Right ventricle myocardium superior (tissue), 1 donor: ENCODE measurements around the gene SERPINE2. TPM values are rescaled to one million over a fixed set of nuclear protein-coding genes. Genes with fewer than 3 reads are reported as not detected.

Experiments
- ATAC-seq: fragments of 200-7000 bp; cut with Tn5 transposase; one replicate; pipeline ENCODE4 v1.9.1; 2020; ENCODE audit warnings: mild to moderate bottlenecking; ENCODE audit not compliant: poor library complexity
- DNase-seq: peaks from one replicate; pipeline ENCODE4 v3.0.0-alpha.2; 2020
- intact Hi-C: fragments of 100-400 bp; cut with DNase I; formaldehyde crosslinking; loops from one replicate; pipeline ENCODE4 v1.11.2; 2022
- total RNA-seq: library from RNA; stranded (reverse); fragmentation: NEBNext Ultra II Directional; extraction: Animal tissue kit (Norgen Biotek cat#: 25700); gene quantifications from one replicate; pipeline ENCODE4 v1.2.1, GENCODE V29; 2021
- donor health status: DM: no; HTN: yes; CAD: no; lungs with severe emphysema.

Gene SERPINE2
- total RNA-seq, 1 donor from 2014 or later: 6.0 TPM

DNA sequence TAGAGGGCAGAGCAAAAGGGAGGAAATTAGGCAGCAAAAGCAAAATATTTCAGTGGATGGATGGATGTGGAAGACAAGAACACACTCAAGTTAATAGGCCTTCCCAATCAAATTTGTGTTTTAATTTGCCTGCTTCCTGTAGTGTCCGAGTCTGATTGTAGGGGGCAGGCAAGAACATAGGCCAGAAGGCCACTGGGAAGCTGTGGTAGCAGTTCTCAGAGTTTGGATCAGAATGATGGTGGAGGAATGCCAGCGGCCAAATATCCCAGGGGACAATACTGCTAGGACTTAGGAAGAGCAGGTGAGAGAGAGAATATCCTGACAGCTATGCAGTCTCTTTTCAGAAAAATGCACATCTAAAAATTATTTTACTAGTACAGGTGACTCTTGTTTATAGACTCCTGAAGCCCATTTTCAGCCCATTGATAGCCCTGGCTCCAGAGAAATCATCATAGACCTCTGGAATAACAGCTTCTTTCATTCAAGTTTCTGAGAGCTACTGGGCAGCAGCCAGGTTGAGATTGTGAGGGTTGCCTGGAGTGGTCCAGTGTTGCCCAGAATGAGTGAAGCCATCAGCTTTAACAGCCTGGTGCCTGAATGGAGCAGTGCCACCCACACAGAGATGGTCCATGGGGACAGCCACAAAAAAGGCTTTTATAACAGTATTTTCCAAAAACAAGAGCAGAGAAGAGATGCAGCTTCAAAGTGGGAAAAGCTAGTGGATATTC is 19.1 kb upstream of the SERPINE2 start:
- intact Hi-C loops: no loop called here
- ATAC-seq (no peak), DNase-seq (no peak)

DNA sequence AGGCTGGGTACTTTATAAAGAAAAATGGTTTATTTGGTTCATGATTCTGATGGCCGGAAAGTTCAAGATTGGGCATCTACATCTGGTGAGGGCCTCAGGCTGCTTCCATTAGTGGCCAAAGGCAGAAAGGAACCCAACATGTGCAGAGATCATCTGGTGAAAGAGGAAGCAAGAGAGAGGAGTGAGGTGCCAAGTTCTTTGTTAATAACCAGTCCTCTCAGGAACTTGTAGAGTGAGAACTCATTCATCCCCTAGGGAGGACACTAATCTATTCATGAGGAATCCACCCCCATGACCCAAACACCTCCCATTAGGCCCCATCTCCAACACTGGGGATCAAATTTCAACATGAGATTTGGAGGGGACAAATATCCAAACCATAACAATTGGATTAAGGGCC is 17.8 kb upstream of the SERPINE2 start:
- intact Hi-C loops: no loop called here
- no peak for DNase-seq
- ATAC-seq: no peak

DNA sequence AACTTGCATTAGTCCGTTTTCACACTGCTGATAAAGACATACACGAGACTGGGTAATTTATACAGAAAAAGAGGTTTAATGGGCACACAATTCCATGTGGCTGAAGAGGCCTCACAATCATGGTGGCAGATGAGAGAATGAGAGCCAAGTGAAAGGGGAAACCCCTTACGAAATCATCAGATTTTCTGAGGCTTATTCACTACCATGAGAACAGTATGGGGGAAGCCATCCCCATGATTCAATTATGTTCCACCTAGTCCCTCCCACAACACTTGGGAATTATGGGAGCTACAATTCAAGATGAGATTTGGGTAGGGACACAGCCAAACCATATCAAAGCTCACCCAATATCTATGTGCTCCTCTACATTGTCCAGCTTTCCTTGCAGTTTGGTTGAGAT is 16.0 kb upstream of the SERPINE2 start:
- intact Hi-C loops: no loop called here
- DNase-seq: no peak
- no peak for ATAC-seq

DNA sequence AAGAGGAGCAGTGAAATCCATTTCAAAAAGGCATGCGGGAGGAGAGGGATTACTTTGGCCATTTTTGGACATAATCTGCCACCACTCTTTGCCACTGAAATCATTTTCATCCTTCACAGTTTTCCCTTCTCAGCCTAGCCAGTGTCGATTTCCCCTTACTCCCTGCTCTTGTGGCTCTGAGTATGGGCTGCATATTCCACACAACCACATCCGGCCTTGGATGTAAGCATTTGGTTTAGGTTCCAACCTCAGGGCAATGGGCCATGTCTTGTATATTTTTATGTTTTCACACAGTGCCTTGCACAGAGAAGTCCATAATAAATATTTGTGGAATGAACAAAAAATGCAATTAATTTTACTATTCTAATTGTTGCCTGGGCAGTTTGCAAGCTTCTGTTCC is 7.7 kb upstream of the SERPINE2 start:
- intact Hi-C loops: no loop called here
- no peak for ATAC-seq
- DNase-seq: no peak

DNA sequence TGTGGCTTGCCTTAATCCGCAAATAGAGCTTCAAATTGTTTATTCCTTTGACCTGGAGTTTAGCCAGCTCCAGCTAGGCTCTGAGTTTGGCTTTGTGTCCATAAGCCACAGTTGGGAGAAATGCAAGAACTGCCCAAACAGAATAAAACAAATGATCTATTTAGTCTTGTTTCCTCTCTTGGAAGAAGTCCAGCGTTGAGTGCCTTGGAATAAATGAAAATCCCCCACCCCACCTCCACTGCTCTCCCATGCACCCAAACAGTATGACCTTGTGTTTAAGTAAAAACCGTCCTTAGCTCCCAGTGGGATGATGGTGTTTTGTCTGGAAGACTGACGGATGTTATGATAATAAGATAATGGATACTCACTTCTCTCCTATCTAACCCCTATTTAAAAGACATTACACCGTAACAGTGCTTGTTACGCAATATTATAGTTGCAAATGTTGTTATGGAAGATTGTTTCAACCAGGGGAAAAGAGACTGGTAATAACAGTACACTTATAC is 3.2 kb upstream of the SERPINE2 start:
- no peak for DNase-seq
- intact Hi-C loops: no loop called here
- ATAC-seq: peak; percentile 29

DNA sequence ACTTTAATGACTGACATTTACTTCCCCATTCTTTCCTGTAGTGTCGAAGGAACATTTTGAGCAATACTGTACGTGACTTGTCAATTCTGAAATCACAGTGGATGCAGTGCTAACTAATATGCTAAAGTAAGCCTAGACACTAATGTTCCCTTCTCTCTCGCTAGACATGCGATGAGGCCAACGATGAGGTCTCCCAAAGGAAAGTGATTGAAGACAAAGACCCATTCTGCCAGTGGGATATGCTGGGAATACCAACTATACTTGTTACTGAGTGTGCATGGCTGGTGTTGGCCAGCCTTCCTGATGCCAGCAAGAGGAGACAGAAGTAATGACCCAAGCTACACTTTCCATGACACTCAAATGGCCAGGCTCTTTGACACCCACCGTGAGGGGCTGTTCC is 2.5 kb upstream of the SERPINE2 start:
- DNase-seq (no peak), ATAC-seq (no peak)
- intact Hi-C loops: no loop called here

DNA sequence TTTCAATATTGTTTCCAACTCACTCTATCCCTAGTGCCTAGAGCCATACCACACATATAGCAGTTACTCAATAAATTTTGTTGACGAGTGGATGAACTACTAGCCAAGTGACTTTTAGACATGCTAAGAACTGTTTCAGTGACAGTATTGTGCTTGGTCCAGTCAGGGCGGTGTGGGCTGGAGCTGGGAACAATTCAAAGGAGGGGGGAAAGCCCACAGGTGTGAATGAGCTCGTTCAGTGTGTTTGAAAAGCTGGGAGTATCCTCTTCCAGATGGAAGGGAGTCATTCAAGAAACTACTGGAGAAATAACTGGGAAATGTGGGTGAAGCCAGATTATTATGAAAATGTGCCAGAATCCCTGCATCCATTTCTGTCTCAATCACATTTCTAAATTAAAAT is 1.7 kb upstream of the SERPINE2 start:
- intact Hi-C loops: no loop called here
- DNase-seq: no peak
- no peak for ATAC-seq

DNA sequence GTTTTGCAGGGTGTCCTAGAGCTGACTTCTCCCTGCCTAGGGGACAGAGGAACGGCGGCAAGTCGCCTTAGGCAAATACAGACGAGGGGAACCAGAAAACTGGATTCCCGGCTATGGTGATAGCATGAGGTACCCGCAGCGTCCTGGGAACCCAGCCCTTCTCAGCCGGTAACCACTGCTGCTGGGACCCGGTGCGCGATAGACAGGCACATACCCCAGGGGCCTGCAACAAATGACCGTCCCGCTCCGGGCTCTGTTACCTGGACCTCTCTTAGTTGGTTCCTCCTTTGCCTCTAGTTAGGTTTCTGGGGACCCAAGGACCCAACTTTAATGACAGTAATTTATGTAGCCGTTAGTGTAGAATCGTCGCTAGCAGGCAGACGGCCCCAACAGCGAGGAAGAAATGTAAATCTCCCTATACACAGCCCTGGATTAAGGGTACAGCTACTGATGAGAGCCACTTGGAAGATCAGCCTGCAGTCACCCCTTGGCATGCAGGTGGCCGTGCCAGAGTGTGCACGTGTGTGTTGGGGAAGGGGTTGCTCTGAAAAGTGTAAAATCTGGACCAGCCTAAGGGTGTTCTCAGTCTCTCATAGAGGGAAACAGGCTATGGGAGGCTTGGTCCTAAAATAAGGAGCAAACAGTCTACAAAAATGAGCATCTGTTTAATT is 819 bp upstream of the SERPINE2 start:
- peak; percentile 41 for DNase-seq
- intact Hi-C loops: no loop called here
- peak; percentile 31 for ATAC-seq

DNA sequence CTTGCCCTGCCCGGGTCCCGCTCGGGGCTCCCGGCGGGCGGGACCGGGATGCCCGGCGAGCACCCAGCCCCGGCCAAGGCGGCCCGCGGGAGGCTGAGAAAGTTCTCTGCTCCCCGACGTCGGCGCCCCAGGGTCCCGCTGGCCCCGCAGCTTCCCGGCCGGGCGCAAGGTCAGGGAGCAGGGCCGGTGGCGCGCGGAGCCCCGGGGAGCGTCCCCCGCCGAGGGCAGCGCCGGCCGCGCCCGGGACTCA is 331 bp downstream of the SERPINE2 start:
- no peak for DNase-seq
- peak; percentile 45 for ATAC-seq
- intact Hi-C loops: no loop called here

DNA sequence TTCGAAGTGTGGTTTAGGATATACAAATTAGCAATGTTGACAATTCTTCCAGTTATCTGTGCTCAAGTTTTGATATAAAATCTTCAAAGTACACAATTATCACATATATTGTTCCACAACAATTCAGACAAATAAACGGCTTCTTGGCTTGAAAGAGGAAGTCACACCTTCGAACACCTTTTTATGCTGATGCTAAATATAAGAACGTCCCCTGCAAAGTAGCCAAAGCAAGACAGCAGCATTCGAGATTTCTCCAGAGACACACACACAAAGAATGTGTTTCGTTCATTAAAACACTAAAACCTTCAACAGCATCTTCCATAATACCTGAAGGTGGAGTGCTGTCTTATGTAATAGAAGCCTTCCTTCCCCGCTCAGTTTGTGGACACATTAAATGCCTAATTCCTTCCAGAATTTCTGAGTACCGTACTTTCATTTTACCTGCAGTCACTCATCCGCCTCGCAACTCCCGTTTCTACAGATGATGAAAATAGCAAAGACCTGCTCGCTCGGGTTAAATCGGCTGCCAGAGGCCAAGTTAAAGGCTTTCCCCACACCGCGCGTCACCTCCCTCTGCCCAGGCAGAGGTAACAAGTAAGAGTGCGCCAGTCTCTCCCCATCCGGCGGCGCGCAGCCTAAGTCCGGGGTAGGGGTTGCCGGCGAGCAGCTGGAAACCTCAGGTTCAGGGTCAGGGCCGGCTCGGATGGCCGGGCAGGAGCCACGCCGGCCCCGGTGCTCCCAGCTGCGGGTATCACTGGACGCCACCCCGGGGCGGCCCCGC is 847 bp downstream of the SERPINE2 start:
- ATAC-seq: peak; percentile 25
- intact Hi-C loops: no loop called here
- DNase-seq: peak; percentile 46

DNA sequence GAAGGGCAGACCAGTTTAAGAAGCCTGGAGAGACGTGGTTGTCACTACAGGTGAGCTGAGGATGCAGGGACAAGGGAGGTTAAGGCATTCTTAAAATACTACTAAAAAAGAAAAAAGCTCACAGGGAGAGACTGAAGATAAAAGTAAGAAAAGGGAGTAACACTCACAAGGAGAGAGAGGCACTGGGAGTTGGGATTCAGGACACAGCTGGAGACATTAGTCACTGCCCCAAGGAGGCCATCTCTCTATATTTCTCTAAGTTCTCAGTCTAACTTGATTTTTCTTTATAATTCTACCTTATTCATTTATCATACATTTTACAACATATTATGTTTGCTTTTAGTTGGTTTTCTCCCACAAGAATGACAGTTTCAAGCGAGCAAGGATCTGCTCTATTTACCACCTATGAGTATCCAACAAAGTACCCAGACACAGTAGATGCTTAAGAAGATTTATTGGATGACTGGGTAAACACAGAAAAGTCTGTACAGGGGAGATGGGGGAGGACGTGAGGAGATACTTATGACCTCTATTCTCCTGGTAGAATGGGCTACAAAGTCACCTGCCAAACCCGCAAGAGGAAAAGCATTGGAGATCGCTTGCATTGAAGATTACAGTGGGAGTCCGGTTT is 2.2 kb downstream of the SERPINE2 start:
- DNase-seq (no peak), ATAC-seq (no peak)
- intact Hi-C loops: no loop called here

DNA sequence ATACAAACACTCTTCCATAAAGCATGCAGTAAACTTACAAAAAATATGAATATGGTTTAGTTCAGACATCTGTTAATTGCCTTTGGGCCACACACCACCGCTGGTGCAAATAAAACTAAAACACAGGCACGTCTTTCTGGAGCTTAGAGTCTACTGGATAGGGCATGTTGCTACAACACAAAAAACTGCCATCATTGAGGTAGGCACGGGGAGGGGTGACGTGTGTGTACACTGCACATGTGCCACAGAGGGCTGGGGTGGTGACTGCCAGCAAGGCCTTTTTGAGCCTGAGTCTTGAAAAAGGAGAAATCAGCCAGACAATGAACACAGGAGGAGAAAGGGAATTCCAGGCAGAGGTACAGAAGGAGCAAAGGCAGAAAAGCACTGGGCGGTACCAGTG is 5.1 kb downstream of the SERPINE2 start:
- no peak for DNase-seq
- no peak for ATAC-seq
- intact Hi-C loops: no loop called here

DNA sequence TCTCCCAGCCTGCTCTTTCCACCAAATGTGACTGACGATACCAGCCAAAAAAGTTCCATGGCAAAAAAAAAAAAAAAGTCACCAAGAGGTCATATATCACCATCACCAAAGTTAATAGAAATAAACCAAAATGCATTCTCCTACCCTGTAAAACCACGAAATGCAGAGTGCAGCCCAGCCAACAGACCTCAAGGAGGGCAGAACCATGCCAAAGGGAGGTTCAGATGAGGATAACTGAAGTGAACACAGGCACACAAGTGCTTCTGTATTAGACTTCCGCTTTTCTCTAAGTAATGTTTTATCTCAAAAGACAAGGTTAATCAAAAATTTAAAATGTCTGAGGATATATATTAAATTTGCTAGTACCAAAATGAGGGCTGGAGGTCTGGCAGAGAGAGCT is 5.5 kb downstream of the SERPINE2 start:
- DNase-seq: no peak
- ATAC-seq: no peak
- intact Hi-C loops: no loop called here

DNA sequence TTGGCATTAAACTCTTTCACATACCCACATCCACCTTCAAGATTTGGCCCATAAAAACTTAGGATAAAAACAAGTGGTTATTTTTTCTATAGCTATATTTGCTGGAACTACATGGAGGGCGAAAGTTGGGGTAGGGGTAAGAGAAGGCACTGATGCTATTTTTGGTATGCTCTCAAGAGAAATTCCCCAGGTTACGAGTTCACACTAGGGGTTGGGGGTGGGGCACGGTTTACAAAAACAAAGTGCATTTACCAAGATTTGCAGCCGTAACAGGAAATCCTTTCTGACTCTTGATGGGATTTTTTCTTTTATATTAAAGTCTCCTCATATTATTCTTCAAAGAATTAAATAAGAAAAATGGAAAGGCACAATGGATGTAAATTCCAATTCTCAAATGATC is 6.8 kb downstream of the SERPINE2 start:
- DNase-seq (no peak), ATAC-seq (no peak)
- intact Hi-C loops: no loop called here

DNA sequence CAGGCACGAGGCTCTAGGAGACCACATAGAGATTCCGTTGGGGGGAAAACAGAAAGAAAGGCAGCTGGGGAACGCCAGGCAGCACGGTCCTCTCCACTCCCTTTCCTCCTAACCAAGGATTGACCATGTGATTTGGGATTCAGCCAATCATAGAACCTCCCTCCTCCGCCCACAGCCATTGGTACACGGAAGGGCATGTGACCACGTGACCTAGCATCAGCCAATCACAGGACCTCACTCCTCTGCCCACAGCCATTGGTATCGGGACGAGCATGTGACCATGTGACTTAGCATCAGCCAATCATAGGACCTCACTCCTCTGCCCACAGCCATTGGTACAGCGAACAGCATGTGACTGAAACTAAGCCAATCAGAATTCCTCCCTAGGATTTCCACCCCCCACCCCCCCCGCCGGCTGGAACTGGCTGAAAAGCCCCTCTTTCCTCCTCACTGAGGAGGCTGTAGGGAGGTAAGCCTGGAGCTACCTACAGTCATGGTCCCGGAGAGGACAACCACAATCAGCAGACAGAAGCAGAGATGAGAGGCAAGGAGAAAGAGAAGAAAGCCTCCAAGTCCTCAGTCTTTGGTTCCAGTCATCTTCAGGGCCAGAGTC is 7.6 kb downstream of the SERPINE2 start:
- no peak for ATAC-seq
- DNase-seq: no peak
- intact Hi-C loops: no loop called here

DNA sequence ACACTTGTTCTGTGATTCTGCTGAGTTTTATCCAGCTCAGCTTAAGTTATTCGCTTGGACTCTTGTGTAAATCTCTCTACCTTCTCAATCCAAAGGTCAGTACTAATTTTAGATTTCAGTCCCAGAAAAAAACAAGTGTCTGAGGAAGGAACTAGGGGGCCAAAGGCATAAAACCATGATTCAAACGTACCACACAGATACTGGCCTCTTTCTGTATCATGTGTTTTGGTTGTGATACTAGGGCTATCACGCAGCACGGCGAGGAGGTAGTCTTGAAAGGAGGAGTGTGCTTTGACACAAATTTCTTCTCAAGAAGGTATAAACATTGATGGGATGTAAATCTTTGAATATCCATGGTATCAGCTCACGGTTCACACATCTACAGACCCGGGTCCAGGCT is 8.3 kb downstream of the SERPINE2 start:
- no peak for ATAC-seq
- intact Hi-C loops: no loop called here

DNA sequence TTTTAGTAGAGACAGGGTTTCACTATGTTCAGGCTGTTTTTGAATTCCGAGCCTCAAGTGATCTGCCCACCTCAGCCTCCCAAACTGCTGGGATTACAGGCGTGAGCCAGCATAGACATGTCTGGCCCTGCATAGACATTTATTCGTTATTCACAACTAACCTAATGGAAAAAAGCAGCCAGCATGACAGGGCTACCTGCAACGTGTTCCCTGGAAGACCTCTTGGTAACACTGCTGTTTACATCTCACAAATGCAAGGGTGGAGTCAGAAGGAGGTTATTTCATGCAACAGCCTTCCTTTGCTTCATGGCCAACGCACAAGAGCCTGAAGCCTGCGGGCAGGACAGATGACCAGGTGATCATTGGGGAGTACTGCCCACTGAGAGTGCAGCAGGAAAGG is 9.2 kb downstream of the SERPINE2 start:
- intact Hi-C loops: no loop called here
- ATAC-seq (no peak), DNase-seq (no peak)

More for the DNA sequence above, 8.3 kb downstream of the SERPINE2 start:
- no peak for DNase-seq

DNA sequence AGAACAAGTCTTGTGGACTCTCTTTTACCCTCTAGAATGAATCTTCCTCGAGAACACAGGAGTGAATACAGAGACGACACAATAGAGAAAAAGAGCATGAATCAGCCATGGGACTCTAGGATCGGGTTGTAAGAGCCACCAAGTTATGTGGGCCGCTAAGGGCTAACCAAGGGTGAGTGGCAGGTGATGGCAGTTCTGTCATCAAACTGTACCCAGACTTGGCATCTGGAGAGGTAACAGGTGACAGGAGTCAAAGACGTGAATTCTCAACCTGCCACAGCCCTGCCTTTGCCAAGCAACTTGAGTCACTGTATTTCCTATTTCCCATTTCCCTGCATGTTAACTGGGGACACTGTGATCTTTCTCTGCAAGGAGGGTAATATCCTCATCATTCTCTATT is 11.2 kb downstream of the SERPINE2 start:
- intact Hi-C loops: no loop called here
- no peak for DNase-seq

DNA sequence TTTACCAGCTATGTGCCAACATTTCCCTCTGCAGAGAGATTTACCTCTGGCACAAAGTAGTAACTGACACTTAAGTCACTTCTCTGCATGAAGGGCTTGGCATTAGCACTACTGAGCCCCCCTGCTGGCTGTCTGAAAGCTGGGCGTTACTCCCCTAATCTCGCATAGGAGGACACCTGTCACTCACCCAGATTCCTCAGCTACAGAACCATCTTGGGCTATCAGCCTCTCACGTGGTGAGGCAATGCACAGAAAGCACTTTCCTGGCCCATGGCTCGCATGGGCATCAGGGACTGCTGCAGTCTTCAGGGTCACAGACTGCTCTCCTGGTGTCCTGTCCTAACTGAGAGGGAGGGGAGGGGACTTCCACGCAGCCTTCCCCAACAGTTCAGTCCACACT is 12.0 kb downstream of the SERPINE2 start:
- no peak for ATAC-seq
- DNase-seq: no peak
- intact Hi-C loops: no loop called here

More for the DNA sequence above, 11.2 kb downstream of the SERPINE2 start:
- no peak for ATAC-seq
